OCI-LY3 (cell line): Measurements from ENCODE around the gene FOXK2.
"Not testable (repeated sequence)": the region's sequence is repeated elsewhere in the genome, so short reads cannot be mapped to it uniquely, and the experiment has no call there.

Experiments
- H2AFZ ChIP-seq: fragments of 200-600, 300-600 bp; shearing (Covaris generic); 2 replicates; pipeline ENCODE4 v1.6.0; 2014; ENCODE audit warnings: antibody characterized with exemption, low read depth, low read length
- H3K27ac ChIP-seq: fragments of 200-600, 300-600 bp; sonication (generic); 2 replicates; pipeline ENCODE4 v1.5.1; 2014; ENCODE audit warnings: mild to moderate bottlenecking, low read length, moderate library complexity, mixed read lengths
- H3K27me3 ChIP-seq: fragments of 200-600, 300-600 bp; sonication (generic); 2 replicates; pipeline ENCODE4 v1.6.1; 2014; ENCODE audit warnings: low read depth, low read length, mixed read lengths
- H3K36me3 ChIP-seq: fragments of 200-600, 300-600 bp; sonication (generic); replicated peaks from 2 replicates; pipeline ENCODE3; 2014; ENCODE audit warnings: low read depth, low read length, mixed read lengths
- H3K4me1 ChIP-seq: fragments of 300-600, 200-600 bp; sonication (generic); 2 replicates; pipeline ENCODE4 v1.6.1; 2014; ENCODE audit warnings: low read length, mixed read lengths
- H3K4me2 ChIP-seq: fragments of 200-600, 300-600 bp; sonication (generic); 2 replicates; pipeline ENCODE4 v1.6.1; 2014; ENCODE audit warnings: low read length, mixed read lengths
- H3K4me3 ChIP-seq: fragments of 300-600, 200-600 bp; sonication (generic); 2 replicates; pipeline ENCODE4 v1.5.1; 2014; ENCODE audit warnings: antibody characterized with exemption, mild to moderate bottlenecking, low read length, moderate library complexity
- H3K79me2 ChIP-seq: fragments of 300-600, 200-600 bp; shearing (Covaris generic); 2 replicates; pipeline ENCODE4 v1.6.1; 2014; ENCODE audit warnings: mild to moderate bottlenecking, low read length, mixed read lengths
- H3K9ac ChIP-seq: fragments of 300-600, 200-600 bp; shearing (Covaris generic); 2 replicates; pipeline ENCODE4 v1.6.0; 2014; ENCODE audit warnings: mild to moderate bottlenecking, low read length, moderate library complexity
- H3K9me3 ChIP-seq: fragments of 200-600, 300-600 bp; shearing (Covaris generic); 2 replicates; pipeline ENCODE4 v1.6.1; 2014; ENCODE audit warnings: low read length, mixed read lengths; ENCODE audit not compliant: insufficient read depth
- H4K20me1 ChIP-seq: fragments of 200-600, 300-600 bp; sonication (generic); 2 replicates; pipeline ENCODE4 v1.6.1; 2016; ENCODE audit warnings: low read length, mixed read lengths; ENCODE audit not compliant: insufficient read depth
- EZH2phosphoT487 ChIP-seq: fragments of 200-600 bp; shearing (Covaris generic); IDR thresholded peaks from 2 replicates; pipeline ENCODE4 v1.6.1; 2018; ENCODE audit warnings: antibody characterized with exemption, mixed run types, low read depth
- TF ChIP-seq, protein P1 (sequence below): fragments of 200-600, 300-600 bp; sonication (generic); IDR thresholded peaks from 2 replicates; pipeline ENCODE4 v1.5.1; 2014; ENCODE audit warnings: antibody characterized with exemption, low read length, low read depth

Gene FOXK2

DNA sequence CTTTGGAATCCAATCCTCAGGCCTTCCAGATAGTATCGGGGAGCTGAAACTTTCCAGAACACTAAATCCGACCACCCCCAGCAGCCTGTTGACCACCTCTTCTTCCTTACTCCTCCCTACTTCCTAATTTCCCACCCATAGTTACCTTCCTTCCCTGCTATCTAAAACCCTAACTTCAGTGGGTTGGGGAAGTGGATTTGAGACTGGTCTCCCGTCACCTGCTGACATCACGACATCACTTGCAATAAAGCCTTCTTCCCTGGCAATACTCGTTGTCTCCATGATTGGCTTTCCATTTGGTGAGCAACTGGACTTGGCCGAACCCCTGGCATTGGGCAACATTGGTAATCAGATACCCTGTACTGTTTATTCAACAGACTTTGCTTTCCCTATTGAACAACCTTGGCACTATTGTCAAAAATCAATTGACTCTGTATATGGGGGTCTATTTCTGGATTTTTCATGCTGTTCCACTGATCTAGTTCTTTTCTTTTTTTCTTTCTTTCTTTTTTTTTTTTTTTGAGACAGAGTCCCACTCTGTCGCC is 11.8 kb upstream of the FOXK2 start:
- H4K20me1 ChIP-seq, result no peaks in the 10 kb centered on the region
- no peak overlapping the region for H2AFZ ChIP-seq
- H3K79me2 ChIP-seq, result no peaks in the 10 kb centered on the region
- no peak overlapping the region for H3K4me2 ChIP-seq
- H3K4me1 ChIP-seq, result peaks cover 4% of the 10 kb centered on the region
- no peak overlapping the region for H3K9ac ChIP-seq
- no peak overlapping the region for H3K4me3 ChIP-seq
- no peaks in the 10 kb centered on the region for H3K27me3 ChIP-seq
- no peaks in the 10 kb centered on the region for H3K9me3 ChIP-seq
- no peaks in the 10 kb centered on the region for H3K36me3 ChIP-seq
- no peak overlapping the region for H3K27ac ChIP-seq
- TF ChIP-seq, protein P1, sequence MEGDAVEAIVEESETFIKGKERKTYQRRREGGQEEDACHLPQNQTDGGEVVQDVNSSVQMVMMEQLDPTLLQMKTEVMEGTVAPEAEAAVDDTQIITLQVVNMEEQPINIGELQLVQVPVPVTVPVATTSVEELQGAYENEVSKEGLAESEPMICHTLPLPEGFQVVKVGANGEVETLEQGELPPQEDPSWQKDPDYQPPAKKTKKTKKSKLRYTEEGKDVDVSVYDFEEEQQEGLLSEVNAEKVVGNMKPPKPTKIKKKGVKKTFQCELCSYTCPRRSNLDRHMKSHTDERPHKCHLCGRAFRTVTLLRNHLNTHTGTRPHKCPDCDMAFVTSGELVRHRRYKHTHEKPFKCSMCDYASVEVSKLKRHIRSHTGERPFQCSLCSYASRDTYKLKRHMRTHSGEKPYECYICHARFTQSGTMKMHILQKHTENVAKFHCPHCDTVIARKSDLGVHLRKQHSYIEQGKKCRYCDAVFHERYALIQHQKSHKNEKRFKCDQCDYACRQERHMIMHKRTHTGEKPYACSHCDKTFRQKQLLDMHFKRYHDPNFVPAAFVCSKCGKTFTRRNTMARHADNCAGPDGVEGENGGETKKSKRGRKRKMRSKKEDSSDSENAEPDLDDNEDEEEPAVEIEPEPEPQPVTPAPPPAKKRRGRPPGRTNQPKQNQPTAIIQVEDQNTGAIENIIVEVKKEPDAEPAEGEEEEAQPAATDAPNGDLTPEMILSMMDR, result no peak
- no peak for TF ChIP-seq EZH2phosphoT487

DNA sequence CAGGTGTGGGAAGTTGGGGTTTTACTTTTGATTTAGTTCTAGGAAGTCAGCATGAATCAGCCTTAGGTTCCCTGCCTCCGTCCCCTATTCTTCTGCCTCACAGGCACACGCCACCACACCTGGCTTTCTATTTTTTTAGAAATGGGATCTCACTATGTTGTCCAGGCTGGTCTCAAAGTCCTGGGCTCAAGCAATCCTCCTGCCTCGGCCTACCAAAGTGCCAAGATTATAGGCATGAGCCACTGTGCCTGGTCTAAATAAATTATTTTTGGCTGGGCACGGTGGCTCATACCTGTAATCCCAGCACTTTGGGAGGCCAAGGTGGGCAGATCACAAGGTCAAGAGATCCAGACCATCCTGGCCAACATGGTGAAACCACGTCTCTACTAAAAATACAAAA is 7.9 kb upstream of the FOXK2 start:
- not testable (repeated sequence) for H3K4me1 ChIP-seq, H3K9ac ChIP-seq, H3K79me2 ChIP-seq, H3K4me2 ChIP-seq, H3K4me3 ChIP-seq, H4K20me1 ChIP-seq, H3K27ac ChIP-seq, H3K9me3 ChIP-seq, H3K27me3 ChIP-seq, H3K36me3 ChIP-seq, H2AFZ ChIP-seq

DNA sequence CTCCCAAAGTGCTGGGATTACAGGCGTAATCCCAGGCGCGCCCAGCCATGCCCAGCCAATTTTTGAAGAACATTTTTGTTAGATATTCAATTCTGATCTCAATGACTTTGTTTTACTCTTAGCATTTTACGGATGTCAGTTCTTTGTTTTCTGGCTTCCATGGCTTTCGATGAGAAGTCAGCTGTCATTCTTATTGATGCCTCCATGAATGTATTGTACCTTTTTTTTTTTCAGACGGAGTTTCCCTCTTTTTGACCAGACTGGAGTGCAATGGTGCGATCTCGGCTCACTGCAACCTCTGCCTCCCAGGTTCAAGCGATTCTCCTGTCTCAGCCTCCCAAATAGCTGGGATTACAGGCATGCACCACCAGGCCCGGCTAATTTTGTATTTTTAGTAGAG is 5.7 kb upstream of the FOXK2 start:
- not testable (repeated sequence) for H3K4me3 ChIP-seq, H3K9ac ChIP-seq, H3K4me2 ChIP-seq, H4K20me1 ChIP-seq, H3K36me3 ChIP-seq, H3K27me3 ChIP-seq, H3K4me1 ChIP-seq, H2AFZ ChIP-seq, H3K9me3 ChIP-seq, H3K79me2 ChIP-seq, H3K27ac ChIP-seq

DNA sequence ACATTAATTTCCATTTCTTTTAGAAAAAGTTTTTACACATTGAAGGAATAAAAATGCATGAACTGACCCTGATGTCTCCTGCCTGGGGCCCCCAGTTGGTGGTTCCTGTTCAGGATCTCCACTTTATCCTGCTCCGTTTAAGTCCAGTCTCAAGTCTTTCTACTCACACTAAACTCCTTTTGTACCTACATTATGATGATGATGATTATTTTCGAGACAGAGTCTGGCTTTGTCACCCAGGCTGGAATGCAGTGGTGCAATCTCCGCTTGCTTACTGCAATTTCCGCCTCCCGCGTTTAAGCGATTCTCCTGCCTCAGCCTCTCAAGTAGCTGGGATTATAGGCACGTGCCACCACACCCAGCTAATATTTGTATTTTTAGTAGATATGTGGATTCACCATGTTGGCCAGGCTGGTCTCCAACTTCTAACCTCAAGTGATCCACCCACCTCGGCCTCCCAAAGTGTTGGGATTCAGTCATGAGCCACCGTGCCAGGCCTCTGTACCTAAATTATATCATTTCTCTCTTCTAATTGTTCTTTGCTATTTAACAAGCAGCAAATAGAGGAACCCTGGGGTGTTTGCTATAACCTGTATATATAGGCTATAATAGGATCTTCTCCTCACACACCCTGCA is 2.2 kb upstream of the FOXK2 start:
- Histone ChIP-seq H3K4me2 (no peak overlapping the region), H3K27me3 (no peaks in the 10 kb centered on the region), H3K9ac (no peak overlapping the region), H3K79me2 (peaks cover 26% of the 10 kb centered on the region), H3K4me3 (no peak overlapping the region), H3K9me3 (no peaks in the 10 kb centered on the region), H3K4me1 (peaks cover 9% of the 10 kb centered on the region), H3K27ac (no peak overlapping the region), H3K36me3 (no peaks in the 10 kb centered on the region), H4K20me1 (peaks cover 15% of the 10 kb centered on the region), H2AFZ (no peak overlapping the region)
- TF ChIP-seq, protein P1, result no peak
- TF ChIP-seq EZH2phosphoT487, result no peak

DNA sequence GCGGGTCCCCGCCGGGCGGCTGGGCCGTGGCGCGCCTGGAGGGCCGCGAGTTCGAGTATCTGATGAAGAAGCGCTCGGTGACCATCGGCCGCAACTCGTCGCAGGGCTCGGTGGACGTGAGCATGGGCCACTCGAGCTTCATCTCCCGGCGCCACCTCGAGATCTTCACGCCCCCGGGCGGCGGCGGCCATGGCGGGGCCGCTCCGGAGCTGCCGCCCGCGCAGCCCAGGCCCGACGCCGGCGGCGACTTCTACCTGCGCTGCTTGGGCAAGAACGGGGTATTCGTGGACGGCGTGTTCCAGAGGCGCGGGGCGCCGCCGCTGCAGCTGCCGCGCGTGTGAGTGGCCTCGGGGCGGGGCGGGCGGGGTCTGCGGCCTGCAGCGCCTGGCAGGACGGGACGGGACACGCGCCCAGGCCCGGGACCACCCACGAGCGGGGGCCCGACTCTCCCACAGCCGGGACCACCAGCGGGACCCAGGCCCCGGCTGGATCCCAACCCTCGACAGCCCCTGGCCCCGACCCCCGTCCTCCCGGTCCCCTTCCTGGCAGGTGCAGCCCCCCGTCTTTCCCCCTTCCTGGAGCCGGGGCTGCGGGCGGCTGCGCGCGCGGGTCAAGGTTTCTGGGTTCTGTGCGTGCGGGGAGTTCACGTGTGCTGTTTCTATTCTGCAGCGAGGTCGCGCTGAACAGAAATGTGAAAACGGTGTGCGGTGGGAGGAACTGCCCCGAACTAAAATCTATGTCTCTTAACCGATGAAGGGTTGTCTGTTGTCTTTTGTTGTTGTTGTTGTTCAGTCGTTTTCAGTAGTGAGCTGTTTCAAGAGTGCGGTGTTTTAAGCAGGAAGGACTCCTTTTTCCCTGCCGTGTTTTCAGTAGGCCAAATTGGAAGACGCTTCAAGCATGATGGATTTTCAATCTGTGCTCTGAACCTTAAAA is 705 bp downstream of the FOXK2 start:
- Histone ChIP-seq H3K36me3 (peaks cover 3% of the 10 kb centered on the region), H3K4me1 (peaks cover 22% of the 10 kb centered on the region), H3K79me2 (peaks cover 55% of the 10 kb centered on the region), H3K9ac (peak overlapping the region; percentile 79), H3K4me3 (peak overlapping the region; percentile 96), H4K20me1 (peaks cover 35% of the 10 kb centered on the region), H3K4me2 (peak overlapping the region; percentile 82), H3K27ac (peak overlapping the region; percentile 39; the same call in 1 of the 2 replicates), H3K9me3 (no peaks in the 10 kb centered on the region), H3K27me3 (no peaks in the 10 kb centered on the region), H2AFZ (no peak overlapping the region)
- TF ChIP-seq, protein P1, result no peak
- TF ChIP-seq EZH2phosphoT487, result no peak
